HepG2 (cell line): ENCODE measurements around the gene TSTD2. TPM values are rescaled to one million over a fixed set of nuclear protein-coding genes. Genes with fewer than 3 reads are reported as not detected.

Source experiments
- KIAA2018 ChIP-seq: sonication (generic); formaldehyde crosslinking; IDR thresholded peaks from 2 replicates; pipeline ENCODE4 v1.5.0; 2020; ENCODE audit warnings: mild to moderate bottlenecking, missing genetic modification reagents, borderline replicate concordance
- NAIF1 ChIP-seq: sonication (generic); formaldehyde crosslinking; IDR thresholded peaks from 2 replicates; pipeline ENCODE4 v1.5.0; 2020; ENCODE audit warnings: mild to moderate bottlenecking, missing genetic modification reagents, borderline replicate concordance
- PATZ1 ChIP-seq: sonication (generic); formaldehyde crosslinking; IDR thresholded peaks from 2 replicates; pipeline ENCODE4 v1.4.0; 2020; ENCODE audit warnings: missing genetic modification reagents
- TBL1XR1 ChIP-seq: fragments of 150-350 bp; IDR thresholded peaks from 2 replicates; pipeline ENCODE4 v1.6.1; 2014; ENCODE audit warnings: borderline replicate concordance, low read length; ENCODE audit not compliant: partially characterized antibody
- TBX3 ChIP-seq: fragments of 450-650 bp; IDR thresholded peaks from 2 replicates; pipeline ENCODE4 v1.6.1; 2017; ENCODE audit warnings: antibody characterized with exemption, mild to moderate bottlenecking, inconsistent platforms, borderline replicate concordance
- ZBTB4 ChIP-seq: sonication (generic); formaldehyde crosslinking; IDR thresholded peaks from 2 replicates; pipeline ENCODE4 v1.4.0; 2020; ENCODE audit warnings: missing genetic modification reagents, mild to moderate bottlenecking, borderline replicate concordance
- ZNF709 ChIP-seq: sonication (generic); formaldehyde crosslinking; IDR thresholded peaks from 2 replicates; pipeline ENCODE4 v1.5.0; 2020; ENCODE audit warnings: mild to moderate bottlenecking, missing genetic modification reagents
- polyA plus RNA-seq, 8 experiments: library from polyadenylated mRNA; depleted of rRNA in 3 of 8; stranded (reverse) in 7 of 8; unstranded in 1 of 8; fragments of >200 nt; fragmentation: Illumina TruSeq in 4 of 8; extraction: Trizol in 4 of 8; gene quantifications; 2 replicates each; pipeline versions ENCODE4 v1.2.1 to v1.2.3, GENCODE V29; 2011 to 2016; ENCODE audit warnings: low read depth in 4 of 8, missing spikeins in 1 of 8, mixed read lengths in 1 of 8; ENCODE audit not compliant: insufficient read depth in 1 of 8
- total RNA-seq, 5 experiments: library from RNA; depleted of rRNA; stranded (reverse); fragments of >200 nt; fragmentation: Illumina TruSeq; extraction: Trizol; gene quantifications; 2 replicates each; pipeline ENCODE4 v1.2.3, GENCODE V29; 2016; ENCODE audit warnings: low read depth in 1 of 5

Gene TSTD2
- total and polyA plus RNA-seq, 2 of the 13 experiments (the other 11 are each of a cell fraction or from before 2014, with no cell fraction given): 16.0 to 23.1 TPM

GRCh38 chr9:97668485-97668884, 35.3 kb upstream of the TSTD2 start (continued):
- TF ChIP-seq KIAA2018: no peak
- no peak for TF ChIP-seq TBX3
- no peak for TF ChIP-seq ZBTB4
- TF ChIP-seq TBL1XR1: no peak
- TF ChIP-seq NAIF1 (CRISPR knock-in tag): no peak
- TF ChIP-seq ZNF709 (CRISPR knock-in tag): no peak
- no peak for TF ChIP-seq PATZ1
